GM19455 (cell line): ENCODE data around the gene PCDHGA3.
"Not testable (repeated sequence)": the region's sequence is repeated elsewhere in the genome, so short reads cannot be mapped to it uniquely, and the experiment has no call there.

Experiments used
- ATAC-seq: cut with Tn5 transposase; IDR thresholded peaks from one replicate; pipeline ENCODE4 v1.9.1; 2021; ENCODE audit not compliant: unreplicated experiment

Gene PCDHGA3

GRCh38 chr5:141382469-141383294 lies 39.1 kb downstream of the PCDHGA3 start, which contains the start of gene PCDHGA7:
PCDHGA7 (plus strand) TSS chr5:141382742; CDS start chr5:141382900, 158 bp downstream.
- no peak for ATAC-seq

DNA sequence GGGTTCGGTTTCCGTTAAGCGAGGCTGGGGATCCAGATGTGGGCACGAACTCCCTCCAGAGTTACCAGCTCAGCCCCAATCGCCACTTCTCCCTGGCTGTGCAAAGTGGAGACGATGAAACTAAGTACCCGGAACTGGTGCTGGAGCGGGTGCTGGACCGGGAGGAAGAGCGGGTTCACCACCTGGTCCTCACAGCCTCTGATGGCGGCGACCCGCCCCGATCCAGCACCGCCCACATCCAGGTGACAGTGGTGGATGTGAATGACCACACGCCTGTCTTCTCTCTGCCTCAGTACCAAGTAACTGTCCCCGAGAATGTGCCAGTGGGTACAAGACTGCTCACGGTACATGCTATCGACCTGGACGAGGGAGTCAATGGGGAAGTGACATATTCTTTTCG lies 39.7 kb downstream of the PCDHGA3 start:
- ATAC-seq, result no peak

- no peak for ATAC-seq
These were observed 41.0 kb downstream of the PCDHGA3 start for GRCh38 chr5:141384471-141385267.

- ATAC-seq, result not testable (repeated sequence)
These were observed 44.1 kb downstream of the PCDHGA3 start, which contains the start of gene PCDHGB4 for GRCh38 chr5:141387557-141388311. PCDHGB4 (plus strand) TSS chr5:141387698; CDS start chr5:141387885, 187 bp downstream.

DNA sequence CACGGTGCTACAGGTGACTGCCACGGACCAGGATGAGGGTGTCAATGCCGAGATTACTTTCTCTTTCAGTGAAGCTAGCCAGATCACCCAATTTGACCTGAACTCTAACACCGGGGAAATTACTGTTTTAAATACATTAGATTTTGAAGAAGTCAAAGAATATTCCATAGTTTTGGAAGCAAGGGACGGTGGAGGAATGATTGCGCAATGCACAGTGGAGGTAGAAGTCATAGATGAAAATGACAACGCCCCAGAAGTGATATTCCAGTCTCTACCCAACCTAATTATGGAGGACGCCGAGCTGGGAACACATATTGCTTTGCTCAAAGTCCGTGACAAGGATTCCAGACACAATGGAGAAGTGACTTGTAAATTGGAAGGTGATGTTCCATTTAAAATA lies 45.0 kb downstream of the PCDHGA3 start:
- no peak for ATAC-seq

DNA sequence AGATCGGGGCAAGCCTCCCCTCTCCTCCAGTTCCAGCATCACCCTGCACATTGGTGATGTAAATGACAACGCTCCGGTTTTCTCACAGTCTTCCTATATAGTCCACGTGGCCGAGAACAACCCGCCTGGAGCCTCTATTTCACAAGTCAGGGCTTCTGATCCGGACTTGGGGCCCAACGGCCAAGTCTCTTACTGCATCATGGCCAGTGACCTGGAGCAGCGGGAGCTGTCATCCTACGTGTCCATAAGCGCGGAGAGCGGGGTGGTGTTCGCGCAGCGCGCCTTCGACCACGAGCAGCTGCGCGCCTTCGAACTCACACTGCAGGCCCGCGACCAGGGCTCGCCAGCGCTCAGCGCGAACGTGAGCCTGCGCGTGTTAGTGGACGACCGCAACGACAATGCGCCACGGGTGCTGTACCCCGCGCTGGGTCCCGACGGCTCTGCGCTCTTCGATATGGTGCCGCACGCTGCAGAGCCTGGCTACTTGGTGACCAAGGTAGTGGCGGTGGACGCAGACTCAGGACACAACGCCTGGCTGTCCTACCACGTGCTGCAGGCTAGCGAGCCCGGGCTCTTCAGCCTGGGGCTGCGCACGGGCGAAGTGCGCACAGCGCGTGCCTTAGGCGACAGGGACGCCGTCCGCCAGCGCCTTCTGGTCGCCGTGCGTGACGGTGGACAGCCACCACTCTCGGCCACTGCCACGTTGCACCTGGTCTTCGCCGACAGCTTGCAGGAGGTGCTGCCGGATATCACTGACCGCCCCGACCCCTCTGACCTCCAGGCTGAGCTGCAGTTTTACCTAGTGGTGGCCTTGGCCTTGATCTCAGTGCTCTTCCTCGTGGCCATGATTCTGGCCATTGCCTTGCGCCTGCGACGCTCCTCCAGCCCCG lies 45.8 kb downstream of the PCDHGA3 start:
- ATAC-seq, result no peak

DNA sequence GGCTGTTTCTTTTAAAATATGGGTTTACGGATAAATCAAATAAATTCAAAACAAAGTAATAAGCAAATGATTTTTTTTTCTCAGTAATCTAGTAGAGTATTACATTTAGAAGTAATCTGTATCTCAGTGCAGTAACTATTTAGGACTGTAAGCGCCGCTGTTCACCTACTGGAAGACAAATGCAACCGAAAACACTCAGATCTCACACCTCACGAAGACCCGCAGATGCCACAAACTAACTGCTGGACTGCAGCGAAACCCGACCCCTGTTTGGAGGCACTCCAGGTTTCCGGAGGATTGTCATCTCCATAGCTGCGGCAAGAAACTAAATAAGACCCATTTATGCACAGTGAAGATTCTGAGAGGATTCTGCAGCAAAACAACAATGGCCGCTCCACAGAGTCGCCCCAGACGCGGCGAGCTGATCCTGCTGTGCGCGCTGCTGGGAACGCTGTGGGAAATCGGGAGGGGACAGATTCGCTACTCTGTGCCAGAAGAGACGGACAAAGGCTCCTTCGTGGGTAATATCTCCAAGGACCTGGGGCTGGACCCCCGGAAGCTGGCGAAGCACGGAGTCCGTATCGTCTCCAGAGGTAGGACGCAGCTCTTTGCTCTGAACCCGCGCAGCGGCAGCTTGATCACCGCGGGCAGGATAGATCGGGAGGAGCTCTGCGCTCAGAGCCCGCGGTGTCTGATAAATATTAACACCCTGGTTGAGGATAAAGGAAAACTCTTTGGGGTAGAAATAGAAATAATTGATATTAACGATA lies 49.0 kb downstream of the PCDHGA3 start, which contains the start of gene PCDHGA8:
TSS of gene PCDHGA8 (plus strand) at position 205 of the 770 bp plus-strand sequence. CDS start at position 386, 181 bp downstream.
- no peak for ATAC-seq

DNA sequence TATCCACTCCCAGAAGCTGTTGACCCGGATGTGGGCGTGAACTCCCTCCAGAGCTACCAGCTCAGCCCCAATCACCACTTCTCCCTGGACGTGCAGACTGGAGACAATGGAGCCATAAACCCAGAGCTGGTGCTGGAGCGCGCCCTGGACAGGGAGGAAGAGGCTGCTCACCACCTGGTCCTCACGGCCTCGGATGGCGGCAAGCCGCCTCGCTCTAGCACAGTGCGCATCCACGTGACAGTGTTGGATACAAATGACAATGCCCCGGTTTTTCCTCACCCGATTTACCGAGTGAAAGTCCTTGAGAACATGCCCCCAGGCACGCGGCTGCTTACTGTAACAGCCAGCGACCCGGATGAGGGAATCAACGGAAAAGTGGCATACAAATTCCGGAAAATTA lies 49.6 kb downstream of the PCDHGA3 start:
- no peak for ATAC-seq

GRCh38 chr5:141394401-141395187 lies 51.0 kb downstream of the PCDHGA3 start:
- ATAC-seq, result not testable (repeated sequence)
